ENCODE measurements around the gene CCNL2.
"Not testable (repeated sequence)": the region's sequence is repeated elsewhere in the genome, so short reads cannot be mapped to it uniquely, and the experiment has no call there.

The CCNL2 gene

GRCh38 chr1:1432274-1432950 is 33.3 kb upstream of the CCNL2 start:
- FAIRE-seq = no peak

GRCh38 chr1:1431845-1432273 is 32.7 kb upstream of the CCNL2 start:
- no peak for FAIRE-seq

GRCh38 chr1:1430992-1431844 is 32.1 kb upstream of the CCNL2 start:
- FAIRE-seq = no peak

- no peak for FAIRE-seq
These were observed 31.2 kb upstream of the CCNL2 start for GRCh38 chr1:1430114-1430982.

- no peak for FAIRE-seq
These were observed 30.5 kb upstream of the CCNL2 start for GRCh38 chr1:1429671-1430073.

- FAIRE-seq = not testable (repeated sequence)
These were observed 29.8 kb upstream of the CCNL2 start for GRCh38 chr1:1428967-1429366.

- no peak for FAIRE-seq
These were observed 29.0 kb upstream of the CCNL2 start for GRCh38 chr1:1428174-1428573.

GRCh38 chr1:1427820-1428148 is 28.6 kb upstream of the CCNL2 start:
- FAIRE-seq = no peak

GRCh38 chr1:1427106-1427819 is 28.1 kb upstream of the CCNL2 start:
- FAIRE-seq = no peak

- FAIRE-seq = no peak
These were observed 27.5 kb upstream of the CCNL2 start for GRCh38 chr1:1426496-1427105.

- no peak for FAIRE-seq
These were observed 26.8 kb upstream of the CCNL2 start for GRCh38 chr1:1425753-1426495.

- no peak for FAIRE-seq
These were observed 26.3 kb upstream of the CCNL2 start for GRCh38 chr1:1425426-1425752.

GRCh38 chr1:1424707-1425106 is 25.6 kb upstream of the CCNL2 start:
- no peak for FAIRE-seq

GRCh38 chr1:1423245-1423597 is 24.1 kb upstream of the CCNL2 start:
- FAIRE-seq = no peak

- FAIRE-seq = no peak
These were observed 23.5 kb upstream of the CCNL2 start for GRCh38 chr1:1422465-1423244.

- FAIRE-seq = no peak
These were observed 22.9 kb upstream of the CCNL2 start for GRCh38 chr1:1421907-1422464.

GRCh38 chr1:1421147-1421906 is 22.2 kb upstream of the CCNL2 start, which contains the start of gene ANKRD65:
Gene ANKRD65, minus strand, starts transcription at chr1:1421276. Its CDS starts 271 bp downstream, at chr1:1421005.
- FAIRE-seq = no peak

- FAIRE-seq = no peak
These were observed 21.6 kb upstream of the CCNL2 start for GRCh38 chr1:1420654-1421141.

Measured in colon (tissue), 2 donors.